ENCODE results near the gene ACAP3.

ACAP3 gene

DNA sequence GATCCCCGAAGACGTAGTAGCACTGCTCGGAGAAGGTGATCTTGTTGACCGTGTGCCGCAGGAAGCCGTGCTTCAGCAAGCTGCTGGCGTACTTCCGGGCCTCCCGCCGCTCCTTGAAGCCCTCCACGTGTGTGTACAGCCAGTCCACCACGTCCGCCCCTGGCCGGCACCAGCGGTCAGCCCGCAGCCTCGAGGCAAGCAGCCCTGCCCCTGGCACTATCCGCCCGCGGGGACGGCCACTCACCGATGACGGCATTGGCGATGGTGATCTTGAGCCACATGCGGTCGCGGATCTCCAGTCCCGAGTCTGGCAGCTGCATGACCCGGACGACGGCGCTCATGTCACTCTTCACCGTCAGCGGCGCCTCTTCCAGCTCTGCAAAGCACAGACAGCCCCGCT lies 30.5 kb upstream of the ACAP3 start:
- no peak overlapping the region for H3K4me3 ChIP-seq (ENCODE audit: low read length)
- H3K79me2 ChIP-seq (ENCODE audit: low read length), result peaks cover under 1% of the 10 kb centered on the region; the same call in 1 of the 2 replicates
- no peak overlapping the region for H3K9ac ChIP-seq (ENCODE audit: low read length)
- H3K27ac ChIP-seq (ENCODE audit: low read length), result no peak overlapping the region
- H3K36me3 ChIP-seq (replicated peaks; ENCODE audit: low read depth, low read length), result peaks cover 12% of the 10 kb centered on the region
- H3K4me2 ChIP-seq (ENCODE audit: low read length), result no peak overlapping the region
- H2AFZ ChIP-seq (ENCODE audit: low read depth, low read length), result no peak overlapping the region
- H3K4me1 ChIP-seq (ENCODE audit: low read length), result no peaks in the 10 kb centered on the region
- H3K9me3 ChIP-seq (ENCODE audit: insufficient read depth, low read length), result no peaks in the 10 kb centered on the region
- H4K20me1 ChIP-seq (ENCODE audit: insufficient read depth, low read length), result 0 out of 2 replicates have a peak, but pooled peaks cover 7% of the 10 kb centered on the region
- TF ChIP-seq EZH2phosphoT487 (IDR thresholded peaks at IDR 0.05; ENCODE audit: low read depth), result no peak
- TF ChIP-seq, protein P1, sequence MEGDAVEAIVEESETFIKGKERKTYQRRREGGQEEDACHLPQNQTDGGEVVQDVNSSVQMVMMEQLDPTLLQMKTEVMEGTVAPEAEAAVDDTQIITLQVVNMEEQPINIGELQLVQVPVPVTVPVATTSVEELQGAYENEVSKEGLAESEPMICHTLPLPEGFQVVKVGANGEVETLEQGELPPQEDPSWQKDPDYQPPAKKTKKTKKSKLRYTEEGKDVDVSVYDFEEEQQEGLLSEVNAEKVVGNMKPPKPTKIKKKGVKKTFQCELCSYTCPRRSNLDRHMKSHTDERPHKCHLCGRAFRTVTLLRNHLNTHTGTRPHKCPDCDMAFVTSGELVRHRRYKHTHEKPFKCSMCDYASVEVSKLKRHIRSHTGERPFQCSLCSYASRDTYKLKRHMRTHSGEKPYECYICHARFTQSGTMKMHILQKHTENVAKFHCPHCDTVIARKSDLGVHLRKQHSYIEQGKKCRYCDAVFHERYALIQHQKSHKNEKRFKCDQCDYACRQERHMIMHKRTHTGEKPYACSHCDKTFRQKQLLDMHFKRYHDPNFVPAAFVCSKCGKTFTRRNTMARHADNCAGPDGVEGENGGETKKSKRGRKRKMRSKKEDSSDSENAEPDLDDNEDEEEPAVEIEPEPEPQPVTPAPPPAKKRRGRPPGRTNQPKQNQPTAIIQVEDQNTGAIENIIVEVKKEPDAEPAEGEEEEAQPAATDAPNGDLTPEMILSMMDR (IDR thresholded peaks at IDR 0.05; ENCODE audit: low read depth, low read length), result no peak
- no peaks in the 10 kb centered on the region for H3K27me3 ChIP-seq (ENCODE audit: low read depth, low read length)

DNA sequence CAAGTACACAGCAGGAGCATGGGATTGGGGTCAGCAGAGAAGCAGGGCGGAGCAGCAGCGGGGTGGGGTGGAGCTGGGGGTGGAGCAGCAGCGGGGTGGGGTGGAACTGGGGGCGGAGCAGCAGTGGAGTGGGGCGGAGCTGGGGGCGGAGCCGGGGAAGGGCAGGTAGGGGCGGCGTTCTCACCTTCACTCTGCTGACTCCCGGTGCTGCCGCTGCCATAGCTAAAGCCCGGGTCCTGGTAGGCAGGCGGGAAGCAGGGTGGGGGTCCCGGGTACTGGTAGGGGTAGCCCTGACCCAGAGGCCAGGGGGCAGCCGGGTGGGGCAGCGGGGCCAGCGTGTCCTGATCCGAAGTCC lies 30.0 kb upstream of the ACAP3 start:
- no peak overlapping the region for H3K27ac ChIP-seq (ENCODE audit: low read length)
- no peak overlapping the region for H3K9ac ChIP-seq (ENCODE audit: low read length)
- 0 out of 2 replicates have a peak, but pooled peaks cover 7% of the 10 kb centered on the region for H4K20me1 ChIP-seq (ENCODE audit: insufficient read depth, low read length)
- no peaks in the 10 kb centered on the region for H3K9me3 ChIP-seq (ENCODE audit: insufficient read depth, low read length)
- H3K36me3 ChIP-seq (replicated peaks; ENCODE audit: low read depth, low read length), result peaks cover 12% of the 10 kb centered on the region
- no peak overlapping the region for H3K4me2 ChIP-seq (ENCODE audit: low read length)
- no peaks in the 10 kb centered on the region for H3K79me2 ChIP-seq (ENCODE audit: low read length)
- no peaks in the 10 kb centered on the region for H3K27me3 ChIP-seq (ENCODE audit: low read depth, low read length)
- TF ChIP-seq, protein P1 (IDR thresholded peaks at IDR 0.05; ENCODE audit: low read depth, low read length), result no peak
- TF ChIP-seq EZH2phosphoT487 (IDR thresholded peaks at IDR 0.05; ENCODE audit: low read depth), result no peak
- no peak overlapping the region for H2AFZ ChIP-seq (ENCODE audit: low read depth, low read length)
- no peaks in the 10 kb centered on the region for H3K4me1 ChIP-seq (ENCODE audit: low read length)
- H3K4me3 ChIP-seq (ENCODE audit: low read length), result no peak overlapping the region

- Histone ChIP-seq H3K27ac (ENCODE audit: low read length) (no peak overlapping the region), H4K20me1 (ENCODE audit: insufficient read depth, low read length) (0 out of 2 replicates have a peak, but pooled peaks cover 7% of the 10 kb centered on the region), H3K4me3 (ENCODE audit: low read length) (no peak overlapping the region), H3K79me2 (ENCODE audit: low read length) (no peaks in the 10 kb centered on the region), H3K27me3 (ENCODE audit: low read depth, low read length) (no peaks in the 10 kb centered on the region), H3K9ac (ENCODE audit: low read length) (no peak overlapping the region), H3K36me3 (replicated peaks; ENCODE audit: low read depth, low read length) (peaks cover 12% of the 10 kb centered on the region), H3K4me1 (ENCODE audit: low read length) (no peaks in the 10 kb centered on the region), H3K4me2 (ENCODE audit: low read length) (no peak overlapping the region), H3K9me3 (ENCODE audit: insufficient read depth, low read length) (no peaks in the 10 kb centered on the region), H2AFZ (ENCODE audit: low read depth, low read length) (no peak overlapping the region)
- no peak for TF ChIP-seq EZH2phosphoT487 (IDR thresholded peaks at IDR 0.05; ENCODE audit: low read depth)
- TF ChIP-seq, protein P1 (IDR thresholded peaks at IDR 0.05; ENCODE audit: low read depth, low read length), result no peak
Observed at GRCh38 chr1:1336931-1337792, 29.4 kb upstream of the ACAP3 start.

- no peaks in the 10 kb centered on the region for H3K79me2 ChIP-seq (ENCODE audit: low read length)
- H4K20me1 ChIP-seq (ENCODE audit: insufficient read depth, low read length), result 0 out of 2 replicates have a peak, but pooled peaks cover 7% of the 10 kb centered on the region
- no peak overlapping the region for H3K27ac ChIP-seq (ENCODE audit: low read length)
- H3K4me1 ChIP-seq (ENCODE audit: low read length), result no peaks in the 10 kb centered on the region
- no peak overlapping the region for H3K4me3 ChIP-seq (ENCODE audit: low read length)
- H3K27me3 ChIP-seq (ENCODE audit: low read depth, low read length), result no peaks in the 10 kb centered on the region
- no peak overlapping the region for H3K9ac ChIP-seq (ENCODE audit: low read length)
- no peak overlapping the region for H3K4me2 ChIP-seq (ENCODE audit: low read length)
- H2AFZ ChIP-seq (ENCODE audit: low read depth, low read length), result no peak overlapping the region
- TF ChIP-seq EZH2phosphoT487 (IDR thresholded peaks at IDR 0.05; ENCODE audit: low read depth), result no peak
- TF ChIP-seq, protein P1 (IDR thresholded peaks at IDR 0.05; ENCODE audit: low read depth, low read length), result no peak
- peaks cover 6% of the 10 kb centered on the region for H3K36me3 ChIP-seq (replicated peaks; ENCODE audit: low read depth, low read length)
- no peaks in the 10 kb centered on the region for H3K9me3 ChIP-seq (ENCODE audit: insufficient read depth, low read length)
Observed at GRCh38 chr1:1336446-1336845, 28.7 kb upstream of the ACAP3 start.

Measured in OCI-LY3 (cell line).